ENCODE results near the gene OR1E2.

- TF ChIP-seq POLR2AphosphoS5 (IDR thresholded peaks at IDR 0.05; ENCODE audit: borderline replicate concordance, low read depth, low read length): no peak
- no peak for TF ChIP-seq EZH2 (IDR thresholded peaks at IDR 0.05)
- no peak for TF ChIP-seq FOXP2 (optimal IDR thresholded peaks at IDR 0.05; ENCODE audit: control extremely low read depth, extremely low read length, insufficient read depth)
These were observed 38.0 kb upstream of the OR1E2 start, which contains the start of gene SPATA22 for GRCh38 chr17:3471599-3471998.
